ENCODE data around the gene SOX30.

The SOX30 gene

DNA sequence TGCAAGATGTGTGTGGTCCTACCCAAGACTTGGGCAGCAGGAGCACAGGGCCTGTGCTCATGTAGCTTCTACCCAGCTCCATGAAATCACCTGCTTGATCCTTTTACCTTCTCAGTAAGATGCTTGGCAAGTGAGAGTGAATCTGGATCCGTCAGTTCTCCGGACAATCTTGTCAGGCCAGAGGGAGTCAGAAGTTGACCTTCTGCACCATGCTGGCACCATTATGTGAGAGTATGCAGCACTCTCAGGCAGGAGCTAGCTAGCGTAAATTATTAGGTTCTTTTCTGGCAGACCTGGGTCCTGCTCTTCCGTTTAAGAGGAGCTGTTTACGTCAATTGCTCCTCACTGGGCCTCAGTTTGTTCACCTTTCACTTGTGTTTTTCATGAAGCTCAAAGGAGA is 39.7 kb downstream of the SOX30 start:
- no peak overlapping the region for H3K4me3 ChIP-seq (ENCODE audit: low read depth, low read length)
- TF ChIP-seq, protein P1, sequence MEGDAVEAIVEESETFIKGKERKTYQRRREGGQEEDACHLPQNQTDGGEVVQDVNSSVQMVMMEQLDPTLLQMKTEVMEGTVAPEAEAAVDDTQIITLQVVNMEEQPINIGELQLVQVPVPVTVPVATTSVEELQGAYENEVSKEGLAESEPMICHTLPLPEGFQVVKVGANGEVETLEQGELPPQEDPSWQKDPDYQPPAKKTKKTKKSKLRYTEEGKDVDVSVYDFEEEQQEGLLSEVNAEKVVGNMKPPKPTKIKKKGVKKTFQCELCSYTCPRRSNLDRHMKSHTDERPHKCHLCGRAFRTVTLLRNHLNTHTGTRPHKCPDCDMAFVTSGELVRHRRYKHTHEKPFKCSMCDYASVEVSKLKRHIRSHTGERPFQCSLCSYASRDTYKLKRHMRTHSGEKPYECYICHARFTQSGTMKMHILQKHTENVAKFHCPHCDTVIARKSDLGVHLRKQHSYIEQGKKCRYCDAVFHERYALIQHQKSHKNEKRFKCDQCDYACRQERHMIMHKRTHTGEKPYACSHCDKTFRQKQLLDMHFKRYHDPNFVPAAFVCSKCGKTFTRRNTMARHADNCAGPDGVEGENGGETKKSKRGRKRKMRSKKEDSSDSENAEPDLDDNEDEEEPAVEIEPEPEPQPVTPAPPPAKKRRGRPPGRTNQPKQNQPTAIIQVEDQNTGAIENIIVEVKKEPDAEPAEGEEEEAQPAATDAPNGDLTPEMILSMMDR (IDR thresholded peaks at IDR 0.05; ENCODE audit: borderline replicate concordance, insufficient read depth, low read depth, low read length): no peak

DNA sequence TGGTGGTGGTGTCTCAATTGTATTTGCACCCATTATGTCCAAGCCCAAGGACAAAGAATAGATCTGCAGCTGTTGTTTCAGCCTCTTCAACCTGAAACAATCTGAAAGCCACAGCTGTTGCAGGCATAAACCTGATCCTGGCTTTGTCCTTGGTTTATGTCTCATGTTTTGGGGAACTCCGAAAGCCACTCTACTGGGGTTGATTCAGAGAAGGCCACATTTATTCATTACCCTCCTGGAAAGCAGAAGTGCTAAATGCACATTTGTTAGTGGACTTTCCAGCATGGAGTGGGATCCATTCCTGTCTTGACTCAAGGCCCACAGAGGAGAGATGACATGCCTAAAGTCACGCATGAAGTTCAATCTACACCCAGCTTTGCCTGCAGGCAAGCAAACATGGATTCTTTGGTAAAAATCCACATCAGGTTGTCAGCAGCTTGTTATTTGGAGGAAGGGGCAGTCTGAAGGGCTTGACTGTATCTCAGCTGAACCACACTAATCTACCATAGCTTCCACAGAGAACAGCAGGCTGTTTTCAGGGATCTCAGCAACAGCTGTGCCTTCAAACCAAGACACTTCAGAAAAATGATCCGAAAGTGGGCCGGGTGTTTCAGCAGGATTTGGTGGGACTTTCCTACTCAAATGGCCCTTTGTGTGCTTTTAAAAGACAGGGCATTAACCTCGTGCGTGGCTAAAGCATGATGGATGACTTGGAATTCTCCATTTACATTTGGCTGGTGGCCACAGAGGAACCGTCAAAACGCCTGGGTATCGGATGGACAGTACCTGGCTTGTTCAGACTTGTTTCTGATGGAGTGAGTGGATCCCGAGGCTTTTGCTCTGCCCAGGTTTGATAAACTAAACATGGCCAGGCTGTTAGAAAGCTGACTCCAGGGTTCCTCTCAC is 40.4 kb downstream of the SOX30 start:
- TF ChIP-seq, protein P1 (IDR thresholded peaks at IDR 0.05; ENCODE audit: borderline replicate concordance, insufficient read depth, low read depth, low read length): no peak
- no peak overlapping the region for H3K4me3 ChIP-seq (ENCODE audit: low read depth, low read length)

DNA sequence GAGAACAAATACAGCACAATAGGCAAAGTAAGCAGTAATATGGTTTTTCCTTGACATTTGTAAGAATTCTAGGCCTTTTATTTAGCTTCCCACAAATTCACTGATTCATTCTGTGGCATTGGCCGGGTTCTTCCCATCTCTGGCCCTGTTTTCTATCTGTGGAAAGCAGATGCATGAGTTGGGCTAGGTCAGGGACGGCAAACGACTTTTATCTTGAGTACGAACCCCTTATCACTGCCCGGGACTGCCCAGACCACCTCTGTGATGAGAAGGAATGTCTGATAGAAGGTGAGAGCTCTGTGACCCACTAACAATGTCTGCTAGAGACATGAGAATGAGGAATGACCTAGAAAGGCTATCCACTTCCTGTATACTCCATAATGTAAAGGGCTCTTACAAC is 41.2 kb downstream of the SOX30 start:
- TF ChIP-seq, protein P1 (IDR thresholded peaks at IDR 0.05; ENCODE audit: borderline replicate concordance, insufficient read depth, low read depth, low read length): no peak
- no peak overlapping the region for H3K4me3 ChIP-seq (ENCODE audit: low read depth, low read length)

DNA sequence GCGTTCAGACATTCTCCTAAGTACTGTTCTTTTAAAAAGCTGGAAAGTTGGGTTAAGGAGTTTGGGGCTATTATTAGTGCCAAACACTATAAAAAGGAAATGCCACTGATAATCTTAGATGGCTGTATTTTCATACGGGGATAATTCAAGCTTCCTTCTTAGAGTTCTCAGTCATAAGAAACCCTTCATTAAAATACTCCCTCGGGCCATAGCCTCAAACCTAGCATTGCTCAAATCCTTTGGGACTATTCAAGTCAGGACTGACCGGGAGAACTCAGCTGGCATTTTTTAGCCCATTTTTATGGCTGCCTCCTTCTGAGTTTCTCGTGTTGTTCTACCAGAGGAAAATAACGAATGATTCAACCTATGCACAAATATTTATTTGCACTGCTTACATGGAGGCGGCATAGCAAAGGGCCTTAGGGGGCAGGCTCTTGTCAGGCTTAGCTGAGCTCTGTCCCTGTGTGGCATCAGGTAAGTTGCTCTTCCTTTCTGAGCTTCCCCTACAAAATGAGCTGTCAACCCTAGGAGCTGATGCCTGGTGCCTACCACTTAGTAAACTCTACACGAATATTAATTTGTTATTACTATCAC is 43.2 kb downstream of the SOX30 start:
- TF ChIP-seq, protein P1 (IDR thresholded peaks at IDR 0.05; ENCODE audit: borderline replicate concordance, insufficient read depth, low read depth, low read length): no peak
- no peak overlapping the region for H3K4me3 ChIP-seq (ENCODE audit: low read depth, low read length)

DNA sequence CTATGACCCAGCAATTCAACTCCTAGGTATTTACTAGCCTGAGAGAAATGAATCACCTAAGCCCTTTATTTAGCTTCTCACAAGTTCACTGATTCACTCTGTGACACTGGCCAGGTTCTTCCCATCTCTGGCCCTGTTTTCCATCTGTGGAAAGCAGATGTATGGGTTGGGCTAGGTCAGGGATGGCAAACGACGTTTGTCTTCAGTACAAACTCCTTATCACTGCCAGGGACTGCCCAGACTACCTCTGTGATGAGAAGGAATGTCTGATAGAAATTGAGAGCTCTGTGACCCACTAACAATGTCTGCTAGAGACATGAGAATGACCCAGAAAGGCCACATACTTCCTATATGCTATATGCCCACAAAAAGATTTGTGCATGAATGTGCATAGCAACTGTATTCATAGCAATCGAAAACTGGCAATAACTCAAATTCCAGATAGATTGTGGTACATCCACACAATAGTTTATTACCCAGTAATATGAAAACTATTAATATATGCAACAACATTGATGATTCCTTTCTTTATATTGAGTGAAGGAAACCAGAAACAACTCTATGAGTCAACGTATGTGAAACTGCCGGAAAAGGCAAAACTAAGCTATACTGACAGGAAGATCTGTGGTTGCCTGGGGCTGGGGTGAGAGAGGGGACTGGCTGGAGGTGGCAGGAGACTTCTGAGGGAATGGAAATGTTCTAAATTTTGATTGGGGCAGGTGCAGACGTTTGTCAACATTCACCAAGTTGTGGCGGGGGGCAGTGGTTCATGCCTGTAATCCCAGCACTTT is 44.7 kb downstream of the SOX30 start:
- no peak overlapping the region for H3K4me3 ChIP-seq (ENCODE audit: low read depth, low read length)
- TF ChIP-seq, protein P1 (IDR thresholded peaks at IDR 0.05; ENCODE audit: borderline replicate concordance, insufficient read depth, low read depth, low read length): no peak

DNA sequence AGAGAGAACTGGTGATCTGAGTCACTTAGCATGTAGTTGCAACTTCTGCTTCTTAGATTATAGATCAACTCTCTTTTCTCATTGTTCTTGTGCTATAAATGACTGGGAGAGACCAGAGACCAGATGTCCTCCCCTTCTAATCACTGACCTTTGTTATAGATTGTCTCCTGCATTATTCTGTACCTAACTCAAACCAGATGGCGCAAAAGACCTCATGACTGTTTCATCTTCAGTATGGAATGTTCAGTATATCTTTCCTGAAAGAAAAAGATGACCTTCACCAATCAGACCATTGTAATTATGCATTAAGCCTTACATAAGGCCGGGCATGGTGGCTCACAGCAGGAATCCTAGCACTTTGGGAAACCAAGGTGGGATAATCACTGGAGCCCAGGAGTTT is 46.2 kb downstream of the SOX30 start:
- TF ChIP-seq, protein P1 (IDR thresholded peaks at IDR 0.05; ENCODE audit: borderline replicate concordance, insufficient read depth, low read depth, low read length): no peak

More for the DNA sequence above, 46.2 kb downstream of the SOX30 start:
- H3K4me3 ChIP-seq (ENCODE audit: low read depth, low read length): no peak overlapping the region

Data from GM12875 (cell line).